Fibroblast of pulmonary artery (primary cell): ENCODE results near the gene ANAPC10.
A peak's percentile ranks its signal among the peaks of the same experiment; 100 is the strongest.

Source experiments
- DNase-seq: peaks from one replicate; pipeline ENCODE4 v3.0.0-alpha.2; 2010; ENCODE audit warnings: low read depth
- H3K4me3 ChIP-seq: replicated peaks from 2 replicates; pipeline ENCODE4 v1.5.1; 2011; ENCODE audit warnings: low read depth, mild to moderate bottlenecking, control low read depth, low read length, moderate library complexity
- TF ChIP-seq, protein P1 (sequence below): IDR thresholded peaks from 2 replicates; pipeline ENCODE4 v1.5.1; 2011; ENCODE audit warnings: mild to moderate bottlenecking, control low read depth, low read length, inconsistent platforms; ENCODE audit errors: missing control alignments

Gene ANAPC10

DNA sequence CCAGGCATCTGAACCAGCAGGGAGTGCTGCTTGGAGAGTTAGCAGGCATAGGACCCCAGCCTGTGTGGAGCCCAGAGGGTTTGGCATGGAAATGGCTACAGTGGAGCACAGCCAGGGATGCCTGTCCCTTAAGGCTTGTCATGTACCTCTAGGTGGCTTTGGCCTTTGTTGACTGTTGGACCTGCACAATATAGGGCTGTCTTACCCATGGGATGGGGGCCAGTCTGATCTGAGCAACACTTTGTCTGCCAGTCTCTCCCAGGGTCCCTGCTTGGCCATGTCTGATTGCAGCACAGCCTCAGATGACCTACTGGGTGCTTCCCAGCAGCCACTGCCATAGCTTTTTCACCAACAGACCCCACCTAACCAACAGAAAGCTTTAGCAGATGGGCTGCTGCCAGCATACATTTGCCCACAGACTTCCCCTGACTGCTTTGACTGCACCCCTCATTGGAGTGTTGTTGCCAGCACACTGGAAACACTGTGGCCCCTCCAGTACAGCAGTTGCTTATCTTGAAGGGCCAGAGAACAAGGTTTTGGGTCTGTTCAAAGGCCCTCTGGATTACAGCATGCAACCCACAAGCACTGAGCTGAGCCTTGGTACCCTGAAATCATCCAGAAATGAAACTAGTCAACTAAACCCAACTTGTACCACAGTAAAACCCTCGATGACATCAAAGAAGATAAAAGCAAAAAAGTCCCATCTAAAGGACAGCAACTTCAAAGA, 22.1 kb downstream of the ANAPC10 start:
- no peak overlapping the region for H3K4me3 ChIP-seq
- TF ChIP-seq, protein P1, sequence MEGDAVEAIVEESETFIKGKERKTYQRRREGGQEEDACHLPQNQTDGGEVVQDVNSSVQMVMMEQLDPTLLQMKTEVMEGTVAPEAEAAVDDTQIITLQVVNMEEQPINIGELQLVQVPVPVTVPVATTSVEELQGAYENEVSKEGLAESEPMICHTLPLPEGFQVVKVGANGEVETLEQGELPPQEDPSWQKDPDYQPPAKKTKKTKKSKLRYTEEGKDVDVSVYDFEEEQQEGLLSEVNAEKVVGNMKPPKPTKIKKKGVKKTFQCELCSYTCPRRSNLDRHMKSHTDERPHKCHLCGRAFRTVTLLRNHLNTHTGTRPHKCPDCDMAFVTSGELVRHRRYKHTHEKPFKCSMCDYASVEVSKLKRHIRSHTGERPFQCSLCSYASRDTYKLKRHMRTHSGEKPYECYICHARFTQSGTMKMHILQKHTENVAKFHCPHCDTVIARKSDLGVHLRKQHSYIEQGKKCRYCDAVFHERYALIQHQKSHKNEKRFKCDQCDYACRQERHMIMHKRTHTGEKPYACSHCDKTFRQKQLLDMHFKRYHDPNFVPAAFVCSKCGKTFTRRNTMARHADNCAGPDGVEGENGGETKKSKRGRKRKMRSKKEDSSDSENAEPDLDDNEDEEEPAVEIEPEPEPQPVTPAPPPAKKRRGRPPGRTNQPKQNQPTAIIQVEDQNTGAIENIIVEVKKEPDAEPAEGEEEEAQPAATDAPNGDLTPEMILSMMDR, result no peak
- no peak for DNase-seq

DNA sequence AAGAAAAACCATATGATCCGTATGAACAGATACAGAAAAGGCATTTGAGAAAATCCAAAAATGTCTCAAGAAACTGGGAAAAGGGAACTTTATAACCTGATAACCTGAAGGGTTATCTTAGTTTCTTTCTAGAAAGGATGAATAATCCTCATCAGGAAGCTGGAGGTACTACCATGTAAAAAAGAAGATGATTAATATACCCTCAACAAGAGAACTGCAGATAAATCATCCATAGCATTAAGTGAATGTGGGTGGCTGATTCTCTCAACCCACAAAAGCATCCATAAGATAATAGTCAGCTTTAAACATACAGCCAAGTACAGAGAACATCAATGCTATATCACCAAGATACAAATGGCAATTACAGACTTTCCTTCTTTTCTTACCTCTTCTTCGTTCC, 26.4 kb downstream of the ANAPC10 start:
- H3K4me3 ChIP-seq, result no peak overlapping the region
- TF ChIP-seq, protein P1, result no peak
- DNase-seq, result no peak

DNA sequence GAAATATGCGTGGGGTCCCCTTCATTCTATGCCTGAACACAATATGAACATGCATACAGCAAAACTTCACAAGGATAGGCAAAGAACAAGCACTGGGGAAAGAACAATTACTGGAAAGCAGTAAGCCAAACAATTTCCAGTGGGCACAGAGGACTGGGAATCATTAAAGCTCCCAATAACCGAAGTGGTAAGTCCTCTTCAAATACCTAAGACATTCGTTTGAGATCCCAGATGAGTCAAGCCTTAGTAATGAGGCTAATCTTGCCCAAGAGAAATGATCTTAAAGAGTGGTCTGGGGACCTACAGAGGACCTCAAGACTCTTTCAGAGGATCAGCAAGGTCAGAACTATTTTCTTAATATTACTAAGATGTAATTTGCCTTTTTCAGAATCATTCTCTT, 28.6 kb downstream of the ANAPC10 start:
- DNase-seq, result peak; percentile 44
- TF ChIP-seq, protein P1, result no peak
- H3K4me3 ChIP-seq, result no peak overlapping the region

DNA sequence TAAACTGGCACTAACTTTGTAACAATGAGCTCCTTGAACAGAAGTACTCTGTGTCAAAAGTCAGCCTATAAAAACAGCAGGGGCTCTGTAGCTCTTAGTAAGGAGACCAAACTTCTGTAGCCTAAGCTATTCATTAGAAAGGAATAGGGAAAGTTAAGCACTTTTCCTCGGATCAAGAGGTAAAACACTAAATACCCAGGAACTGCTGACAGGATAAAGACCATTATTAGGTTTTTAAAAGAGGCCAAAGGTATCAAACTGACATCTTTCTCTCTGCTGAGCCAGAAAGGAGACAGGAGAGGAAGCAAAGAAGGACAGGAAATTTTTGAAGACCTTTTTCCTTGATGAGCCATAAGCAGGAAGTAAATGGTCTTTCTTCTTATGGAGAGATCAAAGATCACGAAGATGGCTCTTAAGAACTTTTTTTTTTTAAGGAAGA, 31.9 kb downstream of the ANAPC10 start:
- H3K4me3 ChIP-seq, result no peak overlapping the region
- no peak for DNase-seq
- TF ChIP-seq, protein P1, result no peak

DNA sequence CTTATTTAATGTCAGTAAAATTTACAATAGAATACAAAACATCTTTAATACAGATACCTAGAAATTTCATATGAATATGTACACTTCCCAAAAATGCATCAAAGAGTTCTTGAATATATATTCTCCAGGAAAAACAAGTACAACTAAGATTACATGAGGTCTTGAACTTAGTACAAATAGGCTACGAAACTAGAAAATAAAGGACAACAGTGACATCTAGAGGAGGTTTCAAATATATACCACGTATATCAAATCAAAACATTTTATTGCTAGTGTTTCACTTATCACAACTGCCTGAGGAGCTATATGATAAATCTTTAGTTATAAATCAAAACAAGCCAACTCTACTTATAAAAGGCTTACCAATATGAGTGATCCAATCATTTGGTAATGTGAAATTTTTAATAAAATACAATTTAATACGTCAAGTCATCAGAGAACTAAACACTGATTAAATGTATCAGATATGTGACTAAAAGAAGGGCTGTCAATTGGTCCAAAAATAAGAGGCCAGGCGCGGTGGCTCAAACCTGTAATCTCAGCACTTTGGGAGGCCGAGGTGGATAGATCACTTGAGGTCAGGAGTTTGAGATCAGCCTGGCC, 36.6 kb downstream of the ANAPC10 start:
- no peak overlapping the region for H3K4me3 ChIP-seq
- DNase-seq, result peak; percentile 86
- TF ChIP-seq, protein P1, result peak; percentile 30

DNA sequence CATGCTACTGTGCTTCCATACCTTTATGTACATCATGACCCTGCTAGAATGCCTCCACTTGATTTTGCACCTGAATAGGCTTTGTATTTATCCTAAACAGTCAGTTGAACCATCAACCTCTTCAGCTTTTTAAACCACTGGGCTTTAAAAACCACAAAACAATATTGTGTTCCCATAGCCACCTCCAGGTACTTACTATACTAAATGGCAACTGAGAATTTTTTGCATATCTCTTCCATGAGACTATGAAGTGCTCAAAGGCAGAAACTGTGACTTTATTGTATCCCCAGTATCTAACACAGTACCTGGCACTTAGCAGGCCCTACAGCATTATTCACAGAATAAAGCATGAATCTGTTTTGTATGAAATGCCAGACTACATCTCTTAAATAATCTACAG, 39.7 kb downstream of the ANAPC10 start:
- H3K4me3 ChIP-seq, result no peak overlapping the region
- no peak for DNase-seq
- TF ChIP-seq, protein P1, result no peak
